ENCODE results near the gene TEX29.

- no peak for TF ChIP-seq CTCF (IDR thresholded peaks at IDR 0.05)
- no peak for TF ChIP-seq POLR2A (IDR thresholded peaks at IDR 0.05)
Observed at GRCh38 chr13:111385183-111385857, 64.9 kb downstream of the TEX29 start.
